ENCODE results near the gene SARDH.

The SARDH gene

GRCh38 chr9:133713150-133713959 is 24.8 kb downstream of the SARDH start:
- no peak for DNase-seq

- DNase-seq, result no peak
Measured at GRCh38 chr9:133712221-133713100, 25.7 kb downstream of the SARDH start.

GRCh38 chr9:133711428-133712220 is 26.5 kb downstream of the SARDH start:
- DNase-seq, result no peak

GRCh38 chr9:133710661-133711427 is 27.3 kb downstream of the SARDH start:
- no peak for DNase-seq

GRCh38 chr9:133709691-133710571 is 28.2 kb downstream of the SARDH start:
- no peak for DNase-seq

GRCh38 chr9:133709015-133709611 is 29.0 kb downstream of the SARDH start:
- no peak for DNase-seq

- DNase-seq, result no peak
Measured at GRCh38 chr9:133708246-133709014, 29.7 kb downstream of the SARDH start.

GRCh38 chr9:133707763-133708245 is 30.3 kb downstream of the SARDH start:
- no peak for DNase-seq

- peak; percentile 63 for DNase-seq
Measured at GRCh38 chr9:133707065-133707762, 30.9 kb downstream of the SARDH start.

- no peak for DNase-seq
Measured at GRCh38 chr9:133706307-133707050, 31.7 kb downstream of the SARDH start.

- DNase-seq, result no peak
Measured at GRCh38 chr9:133705576-133705975, 32.6 kb downstream of the SARDH start.

- no peak for DNase-seq
Measured at GRCh38 chr9:133704711-133705181, 33.4 kb downstream of the SARDH start.

GRCh38 chr9:133703591-133704399 is 34.4 kb downstream of the SARDH start:
- DNase-seq, result no peak

GRCh38 chr9:133702798-133703590 is 35.2 kb downstream of the SARDH start:
- DNase-seq, result no peak

GRCh38 chr9:133701981-133702797 is 36.0 kb downstream of the SARDH start:
- DNase-seq, result no peak
